Naive B cell (primary cell): ENCODE measurements around the gene IRF8. TPM values are rescaled to one million over a fixed set of nuclear protein-coding genes. Genes with fewer than 3 reads are reported as not detected.

Source experiments
- ATAC-seq, 2 donors: fragments of 150-1000 bp; cut with Tn5 transposase; 2 replicates each; pipeline ENCODE4 v1.10.0; 2021; ENCODE audit warnings: low read depth in 2 of 2, mild to moderate bottlenecking in 2 of 2, moderate library complexity in 2 of 2
- DNase-seq: peaks from one replicate; pipeline ENCODE4 v3.0.0; 2022
- H3K27ac Mint-ChIP-seq, 6 donors: one replicate each; pipeline ENCODE4 v1.8.0; 2020 to 2022; ENCODE audit warnings: mild to moderate bottlenecking in 6 of 6, mixed read lengths in 6 of 6, moderate library complexity in 5 of 6, inconsistent platforms in 2 of 6
- H3K27me3 Mint-ChIP-seq, 3 donors: one replicate each; pipeline ENCODE4 v1.8.0; 2021 to 2022; ENCODE audit warnings: mixed read lengths in 3 of 3, mild to moderate bottlenecking in 1 of 3
- H3K36me3 Mint-ChIP-seq, 2 donors: one replicate each; pipeline ENCODE4 v1.8.0; 2020 to 2022; ENCODE audit warnings: mixed read lengths in 2 of 2, inconsistent platforms in 1 of 2, mild to moderate bottlenecking in 1 of 2
- H3K4me1 Mint-ChIP-seq, 3 donors: one replicate each; pipeline ENCODE4 v1.8.0; 2020 to 2022; ENCODE audit warnings: mixed read lengths in 3 of 3, inconsistent platforms in 1 of 3, mild to moderate bottlenecking in 1 of 3, moderate library complexity in 1 of 3
- H3K4me3 Mint-ChIP-seq, 8 donors: one replicate each; pipeline ENCODE4 v1.8.0; 2020 to 2022; ENCODE audit warnings: mild to moderate bottlenecking in 8 of 8, mixed read lengths in 8 of 8, moderate library complexity in 8 of 8, inconsistent platforms in 2 of 8
- H3K9me3 Mint-ChIP-seq, 7 donors: one replicate each; pipeline ENCODE4 v1.8.0; 2020 to 2022; ENCODE audit warnings: mixed read lengths in 7 of 7, mild to moderate bottlenecking in 5 of 7, inconsistent platforms in 2 of 7, moderate library complexity in 1 of 7
- polyA plus RNA-seq, 6 donors: library from polyadenylated mRNA; unstranded; fragments of 300-500 nt; fragmentation: Illumina TruSeq; gene quantifications; one replicate each; pipeline ENCODE4 v1.2.3, GENCODE V29; 2021; ENCODE audit warnings: low read depth in 6 of 6

IRF8 gene
- polyA plus RNA-seq, 6 donors from 2014 or later: 646 to 909 (median 752) TPM

DNA sequence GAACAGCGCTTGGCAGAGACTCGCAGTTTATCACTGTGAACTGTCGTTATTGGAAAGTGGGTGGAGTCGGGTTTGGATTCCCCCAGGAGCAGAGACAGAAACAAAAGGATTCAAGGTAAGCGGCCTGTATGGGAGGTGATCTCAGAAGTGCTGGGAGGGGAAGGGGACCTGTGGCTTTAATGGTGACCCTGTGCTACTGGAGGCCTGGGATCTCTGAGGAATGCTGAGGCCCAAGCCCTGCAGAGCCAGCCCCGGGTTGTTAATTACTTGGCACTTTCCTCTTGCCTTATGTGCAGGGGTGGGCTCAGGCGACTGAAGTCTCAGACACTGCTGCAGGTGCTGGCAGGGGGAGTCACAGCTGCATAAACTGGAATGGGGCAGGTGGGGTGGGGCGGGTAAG, 27.4 kb downstream of the IRF8 start:
- H3K27ac Mint-ChIP-seq: peak overlapping the region in 3 of 6 donors; percentile 38 to 70 (median 41)
- ATAC-seq (no peak), DNase-seq (no peak)
- H3K4me1 Mint-ChIP-seq: peaks cover 43 to 91% (median 73%) of the 10 kb centered on the region in 3 donors
- peak overlapping the region in 2 of 8 donors; percentile 33 to 66 for H3K4me3 Mint-ChIP-seq
- H3K9me3 Mint-ChIP-seq: peaks cover 0 to 3% (median 0%) of the 10 kb centered on the region in 7 donors
- no peaks in the 10 kb centered on the region for H3K27me3 Mint-ChIP-seq
- H3K36me3 Mint-ChIP-seq: peaks cover 1 to 16% of the 10 kb centered on the region in 2 donors

GRCh38 chr16:85927371-85927770, 28.4 kb downstream of the IRF8 start:
- H3K27ac Mint-ChIP-seq: peak overlapping the region in 4 of 6 donors; percentile 51 to 88 (median 74)

DNA sequence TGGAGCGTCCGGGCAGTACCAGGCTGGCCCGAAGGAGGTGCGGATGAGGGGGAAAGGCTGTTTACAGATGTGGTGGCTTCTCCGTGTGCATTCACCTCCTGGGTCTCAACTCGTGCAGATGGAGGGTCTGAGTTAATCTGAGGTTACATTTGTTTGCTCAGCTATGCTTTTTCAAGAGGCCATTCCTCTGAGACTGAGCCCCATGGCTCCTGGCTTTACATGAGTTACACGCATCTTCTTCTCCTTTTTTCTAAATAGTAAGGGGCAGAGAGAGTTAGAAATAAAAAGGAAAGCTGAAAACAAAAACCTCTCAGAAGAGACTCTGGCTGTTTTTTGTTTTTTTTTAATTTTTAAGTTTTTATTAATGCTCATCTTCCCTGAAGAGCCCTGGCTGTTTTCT, 29.0 kb downstream of the IRF8 start:
- H3K36me3 Mint-ChIP-seq: peaks cover 0 to 7% of the 10 kb centered on the region in 2 donors
- no peaks in the 10 kb centered on the region for H3K27me3 Mint-ChIP-seq
- DNase-seq (no peak), ATAC-seq (no peak)
- peaks cover 0 to 3% (median 0%) of the 10 kb centered on the region in 7 donors for H3K9me3 Mint-ChIP-seq
- peak overlapping the region in 7 of 8 donors; percentile 70 to 88 (median 79) for H3K4me3 Mint-ChIP-seq
- peaks cover 55 to 98% (median 89%) of the 10 kb centered on the region in 3 donors for H3K4me1 Mint-ChIP-seq
- peak overlapping the region in 3 of 6 donors; percentile 57 to 88 (median 86) for H3K27ac Mint-ChIP-seq

More at GRCh38 chr16:85927371-85927770, 28.4 kb downstream of the IRF8 start:
- DNase-seq: no peak
- Mint-ChIP-seq H3K27me3 (no peaks in the 10 kb centered on the region), H3K4me3 (peak overlapping the region in 6 of 8 donors; percentile 20 to 88 (median 70)), H3K9me3 (peaks cover 0 to 3% (median 0%) of the 10 kb centered on the region in 7 donors), H3K36me3 (peaks cover 0 to 10% of the 10 kb centered on the region in 2 donors), H3K4me1 (peaks cover 53 to 97% (median 83%) of the 10 kb centered on the region in 3 donors)
- ATAC-seq: peak in 1 of 2 donors; percentile 53

GRCh38 chr16:85928401-85928820, 29.4 kb downstream of the IRF8 start:
- no peak for DNase-seq
- ATAC-seq: peak; percentile 64 to 72
- H3K36me3 Mint-ChIP-seq: peaks cover 0 to 5% of the 10 kb centered on the region in 2 donors
- H3K9me3 Mint-ChIP-seq: peaks cover 0 to 3% (median 0%) of the 10 kb centered on the region in 7 donors
- peaks cover 59 to 98% (median 93%) of the 10 kb centered on the region in 3 donors for H3K4me1 Mint-ChIP-seq
- H3K4me3 Mint-ChIP-seq: peak overlapping the region in 7 of 8 donors; percentile 58 to 88 (median 79)
- peak overlapping the region in 4 of 6 donors; percentile 4 to 88 (median 82) for H3K27ac Mint-ChIP-seq
- H3K27me3 Mint-ChIP-seq: no peaks in the 10 kb centered on the region

- peak overlapping the region in 2 of 6 donors; percentile 60 to 63 for H3K27ac Mint-ChIP-seq
- peaks cover 0 to 3% (median 0%) of the 10 kb centered on the region in 7 donors for H3K9me3 Mint-ChIP-seq
- H3K4me1 Mint-ChIP-seq: peaks cover 64 to 98% (median 96%) of the 10 kb centered on the region in 3 donors
- ATAC-seq: no peak
- no peak for DNase-seq
- H3K27me3 Mint-ChIP-seq: no peaks in the 10 kb centered on the region
- peaks cover 0 to 8% of the 10 kb centered on the region in 2 donors for H3K36me3 Mint-ChIP-seq
- H3K4me3 Mint-ChIP-seq: no peak overlapping the region
Measured at GRCh38 chr16:85929259-85929721, 30.3 kb downstream of the IRF8 start.

GRCh38 chr16:85930301-85930700, 31.3 kb downstream of the IRF8 start:
- H3K27me3 Mint-ChIP-seq: no peaks in the 10 kb centered on the region
- H3K27ac Mint-ChIP-seq: peak overlapping the region in 3 of 6 donors; percentile 56 to 81 (median 72)
- ATAC-seq (no peak), DNase-seq (no peak)
- H3K9me3 Mint-ChIP-seq: peaks cover 0 to 2% (median 0%) of the 10 kb centered on the region in 7 donors
- peaks cover 71 to 98% (median 97%) of the 10 kb centered on the region in 3 donors for H3K4me1 Mint-ChIP-seq
- H3K4me3 Mint-ChIP-seq: peak overlapping the region in 3 of 8 donors; percentile 8 to 54 (median 53)
- H3K36me3 Mint-ChIP-seq: peaks cover 0 to 8% of the 10 kb centered on the region in 2 donors

- DNase-seq (peak; percentile 74), ATAC-seq (peak; percentile 42 to 44)
- peaks cover 80 to 98% (median 97%) of the 10 kb centered on the region in 3 donors for H3K4me1 Mint-ChIP-seq
- H3K36me3 Mint-ChIP-seq: peaks cover 0 to 8% of the 10 kb centered on the region in 2 donors
- H3K9me3 Mint-ChIP-seq: no peaks in the 10 kb centered on the region
- no peaks in the 10 kb centered on the region for H3K27me3 Mint-ChIP-seq
- peak overlapping the region; percentile 35 to 85 (median 56) for H3K4me3 Mint-ChIP-seq
- peak overlapping the region; percentile 64 to 93 (median 85) for H3K27ac Mint-ChIP-seq
Measured at GRCh38 chr16:85931596-85932402, 32.8 kb downstream of the IRF8 start.

GRCh38 chr16:85934210-85934609, 35.2 kb downstream of the IRF8 start:
- Mint-ChIP-seq H3K4me3 (peak overlapping the region; percentile 33 to 96 (median 86)), H3K27ac (peak overlapping the region in 5 of 6 donors; percentile 92 to 100 (median 93)), H3K27me3 (no peaks in the 10 kb centered on the region), H3K36me3 (peaks cover 0 to 8% of the 10 kb centered on the region in 2 donors), H3K4me1 (peaks cover 81 to 100% (median 99%) of the 10 kb centered on the region in 3 donors), H3K9me3 (no peaks in the 10 kb centered on the region)
- no peak for ATAC-seq
- no peak for DNase-seq

GRCh38 chr16:85935391-85935973, 36.5 kb downstream of the IRF8 start:
- H3K9me3 Mint-ChIP-seq: no peaks in the 10 kb centered on the region
- peaks cover 0 to 8% of the 10 kb centered on the region in 2 donors for H3K36me3 Mint-ChIP-seq
- no peaks in the 10 kb centered on the region for H3K27me3 Mint-ChIP-seq
- H3K27ac Mint-ChIP-seq: peak overlapping the region; percentile 96 to 100 (median 99)
- H3K4me3 Mint-ChIP-seq: peak overlapping the region; percentile 83 to 96 (median 94)
- ATAC-seq (peak in 1 of 2 donors; percentile 5), DNase-seq (no peak)
- H3K4me1 Mint-ChIP-seq: peaks cover 84 to 100% (median 96%) of the 10 kb centered on the region in 3 donors

GRCh38 chr16:85935974-85936760, 37.2 kb downstream of the IRF8 start:
- peak overlapping the region; percentile 83 to 96 (median 94) for H3K4me3 Mint-ChIP-seq
- H3K4me1 Mint-ChIP-seq: peaks cover 79 to 100% (median 90%) of the 10 kb centered on the region in 3 donors
- peak overlapping the region; percentile 96 to 100 (median 99) for H3K27ac Mint-ChIP-seq
- ATAC-seq (peak; percentile 89 to 90), DNase-seq (peak; percentile 90)
- H3K9me3 Mint-ChIP-seq: no peaks in the 10 kb centered on the region
- peaks cover 0 to 8% of the 10 kb centered on the region in 2 donors for H3K36me3 Mint-ChIP-seq
- H3K27me3 Mint-ChIP-seq: no peaks in the 10 kb centered on the region

GRCh38 chr16:85936816-85937215, 37.9 kb downstream of the IRF8 start:
- no peaks in the 10 kb centered on the region for H3K27me3 Mint-ChIP-seq
- DNase-seq: no peak
- peaks cover 77 to 100% (median 90%) of the 10 kb centered on the region in 3 donors for H3K4me1 Mint-ChIP-seq

DNA sequence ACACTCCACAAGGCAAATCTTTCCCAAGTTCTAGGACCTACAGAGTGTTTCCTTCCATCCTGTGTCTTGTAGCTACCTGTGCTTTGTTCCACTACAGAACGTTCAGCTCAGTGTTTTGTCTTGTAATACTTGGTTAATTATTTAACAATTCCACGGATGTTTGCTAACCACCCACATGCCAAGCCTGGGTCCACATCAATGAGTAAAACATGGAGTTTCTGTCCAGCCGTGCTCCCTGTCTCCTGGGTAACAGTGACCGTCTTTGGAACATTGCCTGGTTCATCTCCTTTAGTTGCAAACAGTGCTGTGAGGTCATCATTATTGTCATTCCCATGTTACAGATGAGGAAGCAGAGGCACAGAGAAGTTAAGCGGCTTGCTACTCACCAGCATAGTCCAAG, 41.3 kb downstream of the IRF8 start:
- H3K36me3 Mint-ChIP-seq: no peaks in the 10 kb centered on the region
- DNase-seq: no peak
- H3K4me3 Mint-ChIP-seq: peak overlapping the region in 3 of 8 donors; percentile 22 to 55 (median 44)
- H3K27ac Mint-ChIP-seq: peak overlapping the region in 4 of 6 donors; percentile 61 to 79 (median 68)
- H3K27me3 Mint-ChIP-seq: no peaks in the 10 kb centered on the region
- H3K9me3 Mint-ChIP-seq: no peaks in the 10 kb centered on the region
- ATAC-seq: no peak
- H3K4me1 Mint-ChIP-seq: peaks cover 75 to 100% (median 85%) of the 10 kb centered on the region in 3 donors

More at GRCh38 chr16:85936816-85937215, 37.9 kb downstream of the IRF8 start:
- peaks cover 0 to 8% of the 10 kb centered on the region in 2 donors for H3K36me3 Mint-ChIP-seq
- ATAC-seq: no peak
- H3K27ac Mint-ChIP-seq: peak overlapping the region; percentile 96 to 100 (median 99)
- H3K4me3 Mint-ChIP-seq: peak overlapping the region; percentile 83 to 96 (median 94)
- no peaks in the 10 kb centered on the region for H3K9me3 Mint-ChIP-seq
